HepG2 (cell line): ENCODE results near the gene MEX3A. TPM values are rescaled to one million over a fixed set of nuclear protein-coding genes. Genes with fewer than 3 reads are reported as not detected.

Experiments used
- CREM ChIP-seq, 2 experiments: sonication (generic) in 1 of 2; formaldehyde crosslinking in 1 of 2; IDR thresholded peaks; 2 replicates each; pipeline versions ENCODE4 v1.4.0 to v1.6.1; 2016 to 2020; ENCODE audit warnings: antibody characterized with exemption in 1 of 2, mild to moderate bottlenecking in 1 of 2, missing genetic modification reagents in 1 of 2
- GABPA ChIP-seq, 2 experiments: IDR thresholded peaks; 2 replicates each; pipeline ENCODE4 v1.6.1; 2011 to 2016; ENCODE audit warnings: low read depth in 2 of 2, low read length in 1 of 2, missing biosample characterization in 1 of 2, missing genetic modification characterization in 1 of 2
- HES4 ChIP-seq: sonication (generic); formaldehyde crosslinking; IDR thresholded peaks from 2 replicates; pipeline ENCODE4 v1.9.0; 2021; ENCODE audit warnings: mild to moderate bottlenecking, missing genetic modification reagents, borderline replicate concordance
- IRF9 ChIP-seq: sonication (generic); formaldehyde crosslinking; IDR thresholded peaks from 2 replicates; pipeline ENCODE4 v1.8.0; 2022; ENCODE audit warnings: missing genetic modification reagents, mild to moderate bottlenecking, borderline replicate concordance
- POGK ChIP-seq: sonication (generic); formaldehyde crosslinking; conservative IDR thresholded peaks from 2 replicates; pipeline ENCODE4 v1.8.0; 2022; ENCODE audit warnings: mild to moderate bottlenecking, moderate library complexity, missing genetic modification reagents
- PREB ChIP-seq: sonication (generic); formaldehyde crosslinking; IDR thresholded peaks from 2 replicates; pipeline ENCODE4 v1.4.0; 2020; ENCODE audit warnings: missing genetic modification reagents
- PRPF4 ChIP-seq: fragments of 200-400 bp; formaldehyde crosslinking; IDR thresholded peaks from 2 replicates; pipeline ENCODE4 v1.6.1; 2016; ENCODE audit warnings: low read length, low read depth; ENCODE audit not compliant: poor library complexity, severe bottlenecking
- STAT5B ChIP-seq: sonication (generic); formaldehyde crosslinking; IDR thresholded peaks from 2 replicates; pipeline ENCODE4 v1.4.0; 2020; ENCODE audit warnings: missing genetic modification reagents
- YEATS4 ChIP-seq: sonication (generic); formaldehyde crosslinking; IDR thresholded peaks from 2 replicates; pipeline ENCODE4 v1.4.0; 2020; ENCODE audit warnings: missing genetic modification reagents, borderline replicate concordance
- ZNF350 ChIP-seq: sonication (generic); formaldehyde crosslinking; IDR thresholded peaks from 2 replicates; pipeline ENCODE4 v1.4.0; 2020; ENCODE audit warnings: mild to moderate bottlenecking, low read depth, missing genetic modification reagents, borderline replicate concordance
- ZNF441 ChIP-seq: sonication (generic); formaldehyde crosslinking; IDR thresholded peaks from 2 replicates; pipeline ENCODE4 v1.7.0; 2021; ENCODE audit warnings: missing genetic modification reagents, borderline replicate concordance
- ZNF546 ChIP-seq: sonication (generic); formaldehyde crosslinking; conservative IDR thresholded peaks from 2 replicates; pipeline ENCODE4 v1.8.1; 2023; ENCODE audit warnings: mild to moderate bottlenecking, missing genetic modification reagents
- ZNF777 ChIP-seq: sonication (generic); formaldehyde crosslinking; IDR thresholded peaks from 2 replicates; pipeline ENCODE4 v1.4.0; 2020; ENCODE audit warnings: missing genetic modification reagents
- ZSCAN25 ChIP-seq: sonication (generic); formaldehyde crosslinking; IDR thresholded peaks from 2 replicates; pipeline ENCODE4 v1.8.0; 2022; ENCODE audit warnings: mild to moderate bottlenecking, missing genetic modification reagents
- ZSCAN9 ChIP-seq: IDR thresholded peaks from 2 replicates; pipeline ENCODE4 v1.6.1; 2016; ENCODE audit warnings: borderline replicate concordance
- polyA plus RNA-seq, 8 experiments: library from polyadenylated mRNA; depleted of rRNA in 3 of 8; stranded (reverse) in 7 of 8; unstranded in 1 of 8; fragments of >200 nt; fragmentation: Illumina TruSeq in 4 of 8; extraction: Trizol in 4 of 8; gene quantifications; 2 replicates each; pipeline versions ENCODE4 v1.2.1 to v1.2.3, GENCODE V29; 2011 to 2016; ENCODE audit warnings: low read depth in 4 of 8, missing spikeins in 1 of 8, mixed read lengths in 1 of 8; ENCODE audit not compliant: insufficient read depth in 1 of 8
- total RNA-seq, 5 experiments: library from RNA; depleted of rRNA; stranded (reverse); fragments of >200 nt; fragmentation: Illumina TruSeq; extraction: Trizol; gene quantifications; 2 replicates each; pipeline ENCODE4 v1.2.3, GENCODE V29; 2016; ENCODE audit warnings: low read depth in 1 of 5
- TF ChIP-seq, protein P1 (sequence below): sonication (generic); formaldehyde crosslinking; IDR thresholded peaks from 2 replicates; pipeline ENCODE4 v1.5.1; 2020; ENCODE audit warnings: missing genetic modification reagents, mild to moderate bottlenecking, borderline replicate concordance
- TF ChIP-seq, protein P2 (sequence below): sonication (generic); formaldehyde crosslinking; IDR thresholded peaks from 2 replicates; pipeline ENCODE4 v1.4.0; 2020; ENCODE audit warnings: missing genetic modification reagents, low read depth, mild to moderate bottlenecking, borderline replicate concordance
- TF ChIP-seq, protein P3 (sequence below): sonication (generic); formaldehyde crosslinking; IDR thresholded peaks from 2 replicates; pipeline ENCODE4 v1.4.0; 2020; ENCODE audit warnings: missing genetic modification reagents, mild to moderate bottlenecking, borderline replicate concordance

Gene MEX3A
- total and polyA plus RNA-seq, 2 of the 13 experiments (the other 11 are each of a cell fraction or from before 2014, with no cell fraction given) = 7.6 to 9.1 TPM

DNA sequence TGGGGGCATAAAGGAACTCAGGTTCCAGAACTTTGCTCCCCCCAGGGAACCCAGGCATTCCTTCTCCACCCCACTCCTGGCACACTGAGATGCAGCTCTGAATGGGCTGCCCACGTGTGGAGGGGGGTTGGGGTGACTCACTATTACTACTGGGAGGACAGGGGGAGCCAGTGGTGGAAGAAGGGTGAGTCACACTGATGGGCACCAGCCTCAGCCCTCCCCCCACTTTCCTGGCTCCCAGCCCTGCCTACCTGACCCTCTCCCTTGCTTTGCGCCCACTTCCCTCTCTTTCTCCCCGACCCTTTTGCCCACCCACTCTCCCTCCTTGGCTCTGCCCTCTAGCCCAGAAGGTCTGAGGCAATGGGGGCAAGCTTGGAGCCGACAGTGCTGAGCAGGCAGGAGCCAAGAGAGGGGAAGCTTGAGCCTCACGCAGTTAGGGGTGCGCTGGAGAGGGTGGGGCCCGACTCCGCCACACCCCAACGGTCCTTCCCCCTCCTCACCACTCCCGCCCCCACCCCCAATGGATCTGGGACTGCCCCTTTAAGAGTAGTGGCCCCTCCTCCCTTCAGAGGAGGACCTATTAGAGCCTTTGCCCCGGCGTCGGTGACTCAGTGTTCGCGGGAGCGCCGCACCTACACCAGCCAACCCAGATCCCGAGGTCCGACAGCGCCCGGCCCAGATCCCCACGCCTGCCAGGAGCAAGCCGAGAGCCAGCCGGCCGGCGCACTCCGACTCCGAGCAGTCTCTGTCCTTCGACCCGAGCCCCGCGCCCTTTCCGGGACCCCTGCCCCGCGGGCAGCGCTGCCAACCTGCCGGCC is 32.0 kb upstream of the MEX3A start, which contains the start of gene LMNA (continued):
- no peak; the same call in 1 of the 2 replicates for TF ChIP-seq ZNF350 (CRISPR knock-in tag)
- TF ChIP-seq POGK = no peak
- TF ChIP-seq PREB = no peak
- no peak for TF ChIP-seq ZNF546 (CRISPR knock-in tag)
- TF ChIP-seq ZNF777 (CRISPR knock-in tag) = no peak
- TF ChIP-seq, protein P1, sequence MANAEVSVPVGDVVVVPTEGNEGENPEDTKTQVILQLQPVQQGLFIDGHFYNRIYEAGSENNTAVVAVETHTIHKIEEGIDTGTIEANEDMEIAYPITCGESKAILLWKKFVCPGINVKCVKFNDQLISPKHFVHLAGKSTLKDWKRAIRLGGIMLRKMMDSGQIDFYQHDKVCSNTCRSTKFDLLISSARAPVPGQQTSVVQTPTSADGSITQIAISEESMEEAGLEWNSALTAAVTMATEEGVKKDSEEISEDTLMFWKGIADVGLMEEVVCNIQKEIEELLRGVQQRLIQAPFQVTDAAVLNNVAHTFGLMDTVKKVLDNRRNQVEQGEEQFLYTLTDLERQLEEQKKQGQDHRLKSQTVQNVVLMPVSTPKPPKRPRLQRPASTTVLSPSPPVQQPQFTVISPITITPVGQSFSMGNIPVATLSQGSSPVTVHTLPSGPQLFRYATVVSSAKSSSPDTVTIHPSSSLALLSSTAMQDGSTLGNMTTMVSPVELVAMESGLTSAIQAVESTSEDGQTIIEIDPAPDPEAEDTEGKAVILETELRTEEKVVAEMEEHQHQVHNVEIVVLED (CRISPR knock-in tag) = no peak
- no peak for TF ChIP-seq ZSCAN9
- TF ChIP-seq ZSCAN25 (CRISPR knock-in tag) = no peak
- TF ChIP-seq, protein P2, sequence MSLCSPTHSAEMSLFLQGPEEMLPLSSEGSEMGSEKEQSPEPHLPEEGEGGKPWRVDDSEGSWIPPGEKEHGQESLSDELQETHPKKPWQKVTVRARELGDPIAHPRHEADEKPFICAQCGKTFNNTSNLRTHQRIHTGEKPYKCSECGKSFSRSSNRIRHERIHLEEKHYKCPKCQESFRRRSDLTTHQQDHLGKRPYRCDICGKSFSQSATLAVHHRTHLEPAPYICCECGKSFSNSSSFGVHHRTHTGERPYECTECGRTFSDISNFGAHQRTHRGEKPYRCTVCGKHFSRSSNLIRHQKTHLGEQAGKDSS (CRISPR knock-in tag) = 0 out of 2 replicates have a peak, but pooled peaks have one; percentile 43
- no peak for TF ChIP-seq CREM (IDR thresholded peaks at IDR 0.05)
- TF ChIP-seq CREM (CRISPR knock-in tag; IDR thresholded peaks at IDR 0.05) = no peak
- no peak for TF ChIP-seq GABPA (IDR thresholded peaks at IDR 0.05; ENCODE audit: low read depth, low read length)
- TF ChIP-seq GABPA (CRISPR knock-in tag; IDR thresholded peaks at IDR 0.05; ENCODE audit: low read depth) = no peak
- TF ChIP-seq HES4 = no peak
- TF ChIP-seq PRPF4 = no peak
- no peak; the same call in 1 of the 2 replicates for TF ChIP-seq IRF9 (CRISPR knock-in tag)
- no peak for TF ChIP-seq STAT5B (CRISPR knock-in tag)
- TF ChIP-seq YEATS4 = no peak
- TF ChIP-seq, protein P3, sequence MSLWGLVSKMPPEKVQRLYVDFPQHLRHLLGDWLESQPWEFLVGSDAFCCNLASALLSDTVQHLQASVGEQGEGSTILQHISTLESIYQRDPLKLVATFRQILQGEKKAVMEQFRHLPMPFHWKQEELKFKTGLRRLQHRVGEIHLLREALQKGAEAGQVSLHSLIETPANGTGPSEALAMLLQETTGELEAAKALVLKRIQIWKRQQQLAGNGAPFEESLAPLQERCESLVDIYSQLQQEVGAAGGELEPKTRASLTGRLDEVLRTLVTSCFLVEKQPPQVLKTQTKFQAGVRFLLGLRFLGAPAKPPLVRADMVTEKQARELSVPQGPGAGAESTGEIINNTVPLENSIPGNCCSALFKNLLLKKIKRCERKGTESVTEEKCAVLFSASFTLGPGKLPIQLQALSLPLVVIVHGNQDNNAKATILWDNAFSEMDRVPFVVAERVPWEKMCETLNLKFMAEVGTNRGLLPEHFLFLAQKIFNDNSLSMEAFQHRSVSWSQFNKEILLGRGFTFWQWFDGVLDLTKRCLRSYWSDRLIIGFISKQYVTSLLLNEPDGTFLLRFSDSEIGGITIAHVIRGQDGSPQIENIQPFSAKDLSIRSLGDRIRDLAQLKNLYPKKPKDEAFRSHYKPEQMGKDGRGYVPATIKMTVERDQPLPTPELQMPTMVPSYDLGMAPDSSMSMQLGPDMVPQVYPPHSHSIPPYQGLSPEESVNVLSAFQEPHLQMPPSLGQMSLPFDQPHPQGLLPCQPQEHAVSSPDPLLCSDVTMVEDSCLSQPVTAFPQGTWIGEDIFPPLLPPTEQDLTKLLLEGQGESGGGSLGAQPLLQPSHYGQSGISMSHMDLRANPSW (CRISPR knock-in tag) = no peak
- TF ChIP-seq ZNF441 (CRISPR knock-in tag) = no peak
